H54 (cell line): Measurements from ENCODE around the gene INAFM2.

Experiments used
- DNase-seq: peaks from one replicate; pipeline ENCODE4 v3.0.0; 2011; ENCODE audit warnings: low spot score, mixed read lengths; ENCODE audit not compliant: insufficient read length
- FAIRE-seq: peaks from 3 replicates; lab custom pipeline; 2011; peaks lifted over from hg19 to GRCh38; lab: Jason Lieb, UNC
- POLR2A ChIP-seq: IDR thresholded peaks from 2 replicates; pipeline ENCODE4 v1.6.1; 2011; ENCODE audit warnings: low read depth, mild to moderate bottlenecking, low read length

The INAFM2 gene

GRCh38 chr15:40293905-40294895, 29.3 kb upstream of the INAFM2 start:
- FAIRE-seq: no peak
- DNase-seq: no peak

GRCh38 chr15:40295297-40295696, 28.2 kb upstream of the INAFM2 start:
- DNase-seq (no peak), FAIRE-seq (no peak)
- TF ChIP-seq POLR2A: no peak

More at GRCh38 chr15:40293905-40294895, 29.3 kb upstream of the INAFM2 start:
- no peak for TF ChIP-seq POLR2A

GRCh38 chr15:40295877-40296560, 27.5 kb upstream of the INAFM2 start:
- no peak for FAIRE-seq
- no peak for TF ChIP-seq POLR2A
- DNase-seq: no peak

- FAIRE-seq (no peak), DNase-seq (no peak)
- no peak for TF ChIP-seq POLR2A
Observed at GRCh38 chr15:40296561-40297230, 26.8 kb upstream of the INAFM2 start.

GRCh38 chr15:40297356-40297755, 26.1 kb upstream of the INAFM2 start:
- no peak for DNase-seq
- FAIRE-seq: no peak
- no peak for TF ChIP-seq POLR2A

- no peak for TF ChIP-seq POLR2A
- no peak for FAIRE-seq
Observed at GRCh38 chr15:40298216-40298935, 25.1 kb upstream of the INAFM2 start.

GRCh38 chr15:40300367-40300766, 23.1 kb upstream of the INAFM2 start:
- no peak for FAIRE-seq
- no peak for DNase-seq

More at GRCh38 chr15:40298216-40298935, 25.1 kb upstream of the INAFM2 start:
- DNase-seq: no peak

GRCh38 chr15:40300771-40301170, 22.7 kb upstream of the INAFM2 start:
- DNase-seq: no peak
- FAIRE-seq: no peak
- no peak for TF ChIP-seq POLR2A

More at GRCh38 chr15:40300367-40300766, 23.1 kb upstream of the INAFM2 start:
- no peak for TF ChIP-seq POLR2A

- DNase-seq (no peak), FAIRE-seq (no peak)
- TF ChIP-seq POLR2A: no peak
Observed at GRCh38 chr15:40301467-40302179, 21.9 kb upstream of the INAFM2 start.

- FAIRE-seq (no peak), DNase-seq (no peak)
- TF ChIP-seq POLR2A: no peak
Observed at GRCh38 chr15:40302288-40302886, 21.1 kb upstream of the INAFM2 start.

GRCh38 chr15:40302981-40303380, 20.5 kb upstream of the INAFM2 start:
- no peak for TF ChIP-seq POLR2A
- no peak for FAIRE-seq
- DNase-seq: no peak

- TF ChIP-seq POLR2A: no peak
- FAIRE-seq (no peak), DNase-seq (no peak)
Observed at GRCh38 chr15:40303576-40303975, 19.9 kb upstream of the INAFM2 start.

- no peak for TF ChIP-seq POLR2A
- DNase-seq (no peak), FAIRE-seq (no peak)
Observed at GRCh38 chr15:40305281-40305680, 18.2 kb upstream of the INAFM2 start.
